Nephron progenitor cell (in vitro differentiated cells): ENCODE results near the gene FIZ1.

Experiments used
- DNase-seq: peaks from one replicate; pipeline ENCODE4 v3.0.0; 2021
- H3K27ac Mint-ChIP-seq: 2 replicates; pipeline ENCODE4 v1.8.0; 2021; ENCODE audit warnings: mild to moderate bottlenecking, moderate library complexity, mixed read lengths
- H3K27me3 Mint-ChIP-seq: 2 replicates; pipeline ENCODE4 v1.8.0; 2021; ENCODE audit warnings: mild to moderate bottlenecking, low read depth, mixed read lengths; ENCODE audit not compliant: poor library complexity
- H3K36me3 Mint-ChIP-seq: 2 replicates; pipeline ENCODE4 v1.8.0; 2021; ENCODE audit warnings: low read depth, mixed read lengths
- H3K4me1 Mint-ChIP-seq: 2 replicates; pipeline ENCODE4 v1.8.0; 2021; ENCODE audit warnings: mixed read lengths
- H3K4me3 Mint-ChIP-seq: 2 replicates; pipeline ENCODE4 v1.8.0; 2021; ENCODE audit warnings: mild to moderate bottlenecking, moderate library complexity, mixed read lengths
- H3K9me3 Mint-ChIP-seq: 2 replicates; pipeline ENCODE4 v1.8.0; 2021; ENCODE audit warnings: mild to moderate bottlenecking, moderate library complexity, mixed read lengths
- CTCF ChIP-seq: fragments of 200-600 bp; sonication (generic); IDR thresholded peaks from 2 replicates; pipeline ENCODE4 v1.5.0; 2021; ENCODE audit warnings: antibody characterized with exemption

The FIZ1 gene

GRCh38 chr19:55644842-55645511 lies 45.7 kb upstream of the FIZ1 start:
- Mint-ChIP-seq H3K9me3 (no peaks in the 10 kb centered on the region), H3K4me3 (peak overlapping the region; percentile 89), H3K4me1 (peaks cover 67% of the 10 kb centered on the region), H3K27me3 (no peaks in the 10 kb centered on the region), H3K36me3 (peaks cover 13% of the 10 kb centered on the region), H3K27ac (peak overlapping the region; percentile 81)
- no peak for TF ChIP-seq CTCF
- no peak for DNase-seq

- no peak for DNase-seq
- Mint-ChIP-seq H3K27me3 (no peaks in the 10 kb centered on the region), H3K4me3 (peak overlapping the region; percentile 89), H3K4me1 (peaks cover 62% of the 10 kb centered on the region), H3K27ac (peak overlapping the region; percentile 79), H3K36me3 (peaks cover 13% of the 10 kb centered on the region), H3K9me3 (no peaks in the 10 kb centered on the region)
- no peak for TF ChIP-seq CTCF
These were observed 45.0 kb upstream of the FIZ1 start for GRCh38 chr19:55644191-55644833.

- Mint-ChIP-seq H3K27me3 (no peaks in the 10 kb centered on the region), H3K4me1 (peaks cover 63% of the 10 kb centered on the region), H3K36me3 (peaks cover 16% of the 10 kb centered on the region), H3K27ac (peak overlapping the region; percentile 79), H3K9me3 (no peaks in the 10 kb centered on the region), H3K4me3 (peak overlapping the region; percentile 89)
- TF ChIP-seq CTCF: no peak
- no peak for DNase-seq
These were observed 44.5 kb upstream of the FIZ1 start for GRCh38 chr19:55643887-55644176.

GRCh38 chr19:55643003-55643886 lies 43.9 kb upstream of the FIZ1 start, which contains the start of gene ZNF581:
Gene ZNF581, plus strand, starts transcription at chr19:55643649. Its CDS starts 923 bp downstream, at chr19:55644572.
- Mint-ChIP-seq H3K27me3 (no peaks in the 10 kb centered on the region), H3K36me3 (peaks cover 19% of the 10 kb centered on the region), H3K9me3 (no peaks in the 10 kb centered on the region), H3K4me3 (peak within 1 kb of the TSS; percentile 95), H3K27ac (peak within 1 kb of the TSS; percentile 94), H3K4me1 (peaks cover 63% of the 10 kb centered on the region)
- no peak for TF ChIP-seq CTCF
- peak; percentile 75 for DNase-seq

GRCh38 chr19:55642153-55643002 lies 43.1 kb upstream of the FIZ1 start:
- Mint-ChIP-seq H3K36me3 (peaks cover 26% of the 10 kb centered on the region), H3K27ac (peak overlapping the region; percentile 77), H3K4me1 (peaks cover 66% of the 10 kb centered on the region), H3K27me3 (no peaks in the 10 kb centered on the region), H3K9me3 (no peaks in the 10 kb centered on the region), H3K4me3 (peak overlapping the region; percentile 95)
- no peak for TF ChIP-seq CTCF
- DNase-seq: peak; percentile 47
